ENCODE results near the gene MTO1.
"Not testable (repeated sequence)": the region's sequence is repeated elsewhere in the genome, so short reads cannot be mapped to it uniquely, and the experiment has no call there.

Gene MTO1, protein sequence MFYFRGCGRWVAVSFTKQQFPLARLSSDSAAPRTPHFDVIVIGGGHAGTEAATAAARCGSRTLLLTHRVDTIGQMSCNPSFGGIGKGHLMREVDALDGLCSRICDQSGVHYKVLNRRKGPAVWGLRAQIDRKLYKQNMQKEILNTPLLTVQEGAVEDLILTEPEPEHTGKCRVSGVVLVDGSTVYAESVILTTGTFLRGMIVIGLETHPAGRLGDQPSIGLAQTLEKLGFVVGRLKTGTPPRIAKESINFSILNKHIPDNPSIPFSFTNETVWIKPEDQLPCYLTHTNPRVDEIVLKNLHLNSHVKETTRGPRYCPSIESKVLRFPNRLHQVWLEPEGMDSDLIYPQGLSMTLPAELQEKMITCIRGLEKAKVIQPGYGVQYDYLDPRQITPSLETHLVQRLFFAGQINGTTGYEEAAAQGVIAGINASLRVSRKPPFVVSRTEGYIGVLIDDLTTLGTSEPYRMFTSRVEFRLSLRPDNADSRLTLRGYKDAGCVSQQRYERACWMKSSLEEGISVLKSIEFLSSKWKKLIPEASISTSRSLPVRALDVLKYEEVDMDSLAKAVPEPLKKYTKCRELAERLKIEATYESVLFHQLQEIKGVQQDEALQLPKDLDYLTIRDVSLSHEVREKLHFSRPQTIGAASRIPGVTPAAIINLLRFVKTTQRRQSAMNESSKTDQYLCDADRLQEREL

GRCh38 chr6:73461537-73462350 is at the start of gene MTO1:
Gene MTO1, plus strand, starts transcription at chr6:73461737. Its CDS starts 118 bp downstream, at chr6:73461855.
- peak; percentile 28 to 92 (median 80) for DNase-seq

DNA sequence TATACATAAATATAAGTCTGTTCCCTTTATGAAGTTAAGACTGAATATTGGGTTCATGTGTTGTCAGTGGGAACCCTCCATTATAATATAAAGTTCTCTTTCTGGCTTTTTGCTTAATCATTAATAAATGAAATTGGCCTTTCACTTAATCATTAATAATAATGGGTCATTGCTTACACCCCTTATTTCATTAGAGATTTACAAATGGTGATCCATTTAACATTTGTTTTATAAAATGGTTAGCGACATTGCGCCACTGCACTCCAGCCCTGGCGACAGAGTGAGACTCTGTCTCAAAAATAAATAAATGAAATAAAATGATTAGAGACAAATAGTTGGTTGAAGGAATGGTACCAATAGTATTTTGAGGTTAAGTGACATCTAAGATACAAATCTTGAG is 48.4 kb upstream of the MTO1 start:
- no peak for DNase-seq

GRCh38 chr6:73418081-73418741 is 43.3 kb upstream of the MTO1 start:
- no peak for DNase-seq

DNA sequence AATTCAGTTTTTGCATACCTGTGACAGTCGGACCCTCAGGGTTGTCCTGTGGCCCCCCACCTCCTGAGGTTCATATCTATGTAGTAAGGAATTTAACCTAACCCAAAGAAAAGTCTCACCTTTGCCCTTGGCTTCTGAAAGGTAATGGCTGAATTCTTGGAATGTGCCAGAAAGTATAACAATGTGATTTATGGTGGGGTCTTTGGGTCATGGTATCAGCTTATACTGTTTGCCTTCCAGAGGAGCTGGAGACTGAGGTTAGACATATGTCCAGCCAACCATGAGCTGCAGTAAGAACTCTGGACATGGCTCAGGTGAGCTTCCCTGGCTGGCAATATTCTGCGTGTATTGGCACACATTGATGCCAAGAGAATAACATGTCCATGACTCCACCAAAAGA is 40.0 kb upstream of the MTO1 start:
- DNase-seq: no peak

- no peak for DNase-seq
Observed at GRCh38 chr6:73435236-73435635, 26.3 kb upstream of the MTO1 start.

GRCh38 chr6:73443555-73443954 is 18.0 kb upstream of the MTO1 start:
- DNase-seq: no peak

DNA sequence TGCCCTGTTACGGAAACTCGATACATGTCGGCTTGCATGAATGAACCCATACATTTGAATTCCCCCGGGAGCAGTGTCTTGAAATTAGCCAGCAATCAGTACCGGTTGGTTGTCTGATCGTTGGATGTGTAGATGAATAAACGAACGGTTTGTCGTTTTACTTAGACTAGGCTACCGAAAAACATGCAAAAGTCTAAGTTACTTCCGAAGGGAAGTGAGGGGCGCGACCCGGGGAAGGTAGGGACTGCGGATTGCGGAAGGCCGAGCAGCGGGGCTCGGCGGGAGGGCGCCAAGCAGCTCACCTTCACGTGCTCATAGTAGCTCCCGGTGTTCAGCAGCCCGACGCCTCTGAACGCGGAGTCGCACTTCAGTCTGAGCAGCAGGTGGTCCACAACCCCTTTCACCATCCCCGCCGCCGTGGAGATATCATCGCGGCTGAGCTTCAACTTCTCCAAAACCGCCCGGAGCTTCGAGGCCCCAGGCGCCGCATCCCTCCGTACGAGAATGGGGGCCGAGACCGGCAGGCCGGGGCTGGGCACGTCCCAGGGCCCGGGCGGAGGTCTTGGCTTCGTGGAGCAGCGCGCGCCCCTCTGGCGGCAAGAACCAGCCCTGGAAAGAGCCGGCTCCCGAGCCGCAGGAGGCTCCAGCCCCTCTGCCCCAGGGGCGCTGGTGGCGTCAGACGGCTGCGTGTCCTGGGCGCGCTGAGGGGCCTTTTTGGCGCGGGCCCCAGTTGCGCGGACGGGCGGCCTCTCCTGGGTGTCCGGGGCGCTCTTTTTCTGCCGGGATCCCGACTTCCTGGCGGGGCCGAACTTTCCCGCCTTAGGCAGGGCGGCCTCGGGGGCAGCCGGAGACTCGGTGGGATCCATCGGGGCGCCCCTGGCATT is 10.1 kb upstream of the MTO1 start:
- DNase-seq: peak in 20 of 58 donors; percentile 1 to 48 (median 28)

GRCh38 chr6:73452107-73452461 is 9.5 kb upstream of the MTO1 start, which contains the start of gene CGAS:
Gene CGAS, minus strand, starts transcription at chr6:73452297. Its CDS starts 116 bp downstream, at chr6:73452181.
- peak in 43 of 58 donors; percentile 5 to 56 (median 28) for DNase-seq

DNA sequence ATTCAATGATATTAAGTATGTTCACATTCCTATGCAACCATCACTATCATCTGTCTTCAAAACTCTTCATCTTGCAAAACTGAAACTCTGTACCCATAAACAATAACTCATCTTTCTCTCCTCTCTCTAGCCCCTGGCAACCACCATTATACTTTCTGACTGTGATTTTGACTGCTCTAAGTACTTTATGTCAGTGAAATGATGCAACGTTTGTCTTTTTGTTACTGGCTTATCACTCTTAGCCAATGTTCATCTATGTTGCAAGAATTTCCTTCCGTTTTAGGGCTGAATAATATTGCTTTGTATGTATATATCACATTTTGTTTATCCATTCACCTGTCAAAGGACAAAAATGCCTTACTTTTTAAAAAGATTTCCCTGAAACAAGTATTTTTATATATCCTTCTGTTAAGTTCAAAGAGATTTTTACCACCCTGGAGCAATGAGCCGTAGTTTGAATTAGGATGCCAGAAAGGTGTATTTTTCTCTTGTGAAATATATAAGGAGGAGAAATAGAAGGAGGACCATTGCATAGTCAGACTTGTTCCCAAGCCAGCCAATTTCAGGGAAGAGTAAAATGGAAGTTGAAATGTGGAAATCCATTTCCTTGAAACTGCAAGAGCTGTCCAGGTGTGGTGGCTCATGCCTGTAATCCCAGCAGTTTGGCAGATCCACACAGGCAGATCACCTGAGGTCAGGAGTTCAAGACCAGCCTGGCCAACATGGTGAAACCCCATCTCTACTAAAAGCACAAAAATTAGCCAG is 5.5 kb upstream of the MTO1 start:
- DNase-seq: no peak

- DNase-seq: not testable (repeated sequence)
Observed at GRCh38 chr6:73459474-73459873, 2.1 kb upstream of the MTO1 start.

DNA sequence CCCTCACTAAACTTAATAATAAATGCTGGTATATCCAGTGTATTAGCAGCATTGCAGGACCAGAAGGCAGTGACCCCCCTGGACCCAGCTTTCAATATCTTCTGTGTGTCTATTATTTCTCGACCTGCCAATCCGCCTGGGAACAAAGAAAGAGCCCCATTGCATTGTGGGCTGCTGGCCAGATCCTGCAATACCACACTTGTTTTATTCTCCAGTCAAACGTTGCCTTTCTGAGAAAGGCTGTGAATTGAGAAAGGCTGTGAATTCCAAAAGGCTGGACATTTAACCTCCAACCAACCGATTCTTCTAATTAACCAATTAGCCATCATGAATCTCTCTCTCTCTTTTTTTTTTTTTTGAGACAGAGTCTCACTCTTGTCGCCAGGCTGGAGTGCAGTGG is 1.5 kb upstream of the MTO1 start:
- DNase-seq: peak in 36 of 58 donors; percentile 1 to 70 (median 22)

DNA sequence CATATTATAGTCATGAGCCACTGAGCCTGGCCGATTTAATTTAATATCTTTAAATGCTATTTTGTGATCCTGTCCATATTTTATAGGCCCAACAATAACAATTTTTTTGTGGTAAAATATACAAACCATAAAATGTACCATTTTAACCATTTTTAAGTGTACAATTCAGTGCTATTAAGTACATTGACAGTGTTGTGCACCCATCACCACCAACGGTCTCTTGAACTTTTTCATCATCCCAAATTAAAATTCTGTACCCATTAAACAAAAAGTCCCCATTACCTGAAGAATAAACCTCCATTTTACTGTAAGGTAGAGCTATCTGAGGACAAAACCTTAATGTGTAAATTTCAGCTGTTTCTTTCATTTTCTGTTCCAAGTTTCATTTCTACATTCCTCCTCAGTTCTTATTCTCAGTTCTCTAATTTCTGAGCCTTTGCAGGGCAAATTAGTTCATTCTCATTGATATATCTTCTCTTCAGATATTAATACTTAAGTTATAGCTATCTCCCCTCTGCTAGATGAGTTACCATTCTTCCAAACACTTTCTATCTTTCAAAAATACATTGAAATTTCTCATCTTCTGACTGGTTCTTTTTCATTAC is 10.3 kb downstream of the MTO1 start:
- no peak for DNase-seq

DNA sequence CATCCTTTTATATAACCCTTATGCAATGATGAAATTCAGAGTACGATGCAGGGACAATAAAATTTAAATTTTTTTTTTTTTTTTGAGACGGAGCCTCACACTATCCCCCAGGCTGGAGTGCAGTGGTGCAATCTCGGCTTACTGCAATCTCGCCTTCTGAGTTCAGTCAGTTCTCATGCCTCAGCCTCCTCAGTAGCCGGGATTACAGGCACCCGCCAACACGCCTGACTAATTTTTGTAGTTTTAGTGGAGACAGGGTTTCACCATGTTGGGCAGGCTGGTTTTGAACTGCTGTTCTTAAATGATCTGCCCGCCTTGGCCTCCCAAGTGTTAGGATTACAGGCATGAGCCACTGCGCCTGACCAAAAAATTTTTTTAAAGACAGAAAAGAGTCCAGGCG is 15.2 kb downstream of the MTO1 start:
- DNase-seq: no peak

DNA sequence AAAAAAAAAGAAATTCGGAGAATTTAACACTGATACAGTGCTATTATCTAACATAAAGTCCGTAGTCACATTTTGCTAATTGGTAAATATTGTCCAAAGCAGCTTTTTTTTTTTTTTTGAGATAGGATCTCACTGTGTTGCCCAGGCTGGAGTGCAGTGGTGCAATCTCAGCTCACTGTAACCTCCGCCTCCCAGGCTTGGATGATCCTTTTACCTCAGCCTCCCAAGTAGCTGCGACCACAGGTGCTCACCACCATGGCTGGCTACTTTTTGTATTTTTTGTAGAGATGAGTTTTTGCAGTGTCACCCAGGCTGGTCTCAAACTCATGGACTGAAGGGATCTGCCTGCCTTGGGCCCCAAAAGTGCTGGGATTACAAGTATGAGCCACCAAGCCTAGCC is 15.9 kb downstream of the MTO1 start:
- no peak for DNase-seq

GRCh38 chr6:73481969-73482368 is 20.4 kb downstream of the MTO1 start:
- DNase-seq: no peak

DNA sequence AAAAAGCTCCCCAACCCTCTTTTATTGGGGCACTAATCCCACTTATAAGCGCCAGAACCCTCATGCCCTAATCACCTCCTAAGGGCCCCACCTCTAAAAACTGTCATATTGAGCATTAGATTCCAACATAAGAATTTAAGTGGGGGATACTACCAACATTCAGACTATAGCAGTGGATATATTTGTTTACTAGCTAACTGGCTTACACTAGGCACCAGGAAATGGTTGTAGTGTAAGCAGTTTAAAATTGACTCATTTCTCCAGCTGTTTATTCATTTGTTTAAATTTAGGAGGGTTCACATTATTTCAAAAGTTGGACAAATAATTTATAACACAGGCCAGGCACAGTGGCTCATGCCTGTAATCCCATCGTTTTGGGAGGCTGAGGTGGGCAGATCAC is 22.9 kb downstream of the MTO1 start:
- DNase-seq: no peak

- no peak for DNase-seq
Observed at GRCh38 chr6:73487473-73487872, 25.9 kb downstream of the MTO1 start.

- DNase-seq: no peak
Observed at GRCh38 chr6:73491377-73491776, 29.8 kb downstream of the MTO1 start.

DNA sequence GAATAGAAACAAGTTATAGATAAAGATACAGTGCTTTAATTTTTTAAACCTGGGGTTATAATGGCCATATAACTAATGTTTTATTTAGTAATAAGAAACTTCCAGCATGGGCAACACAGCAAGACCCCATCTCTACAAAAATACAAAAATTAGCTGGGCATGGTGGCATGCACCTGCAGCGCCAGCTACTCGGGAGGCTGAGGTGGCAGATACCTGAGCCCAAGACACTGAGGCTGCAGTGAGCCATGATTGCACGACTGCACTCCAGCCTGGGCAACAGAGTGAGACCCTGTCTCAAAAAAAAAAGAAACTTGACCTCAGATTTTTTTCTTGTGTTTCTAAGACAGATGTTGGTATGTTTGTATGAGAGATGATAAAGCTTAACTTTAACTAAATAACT is 36.4 kb downstream of the MTO1 start:
- DNase-seq: no peak

All from anterior cingulate cortex (tissue), 58 donors.